SU-DHL-6 (cell line): ENCODE measurements around the gene WDR59.

Experiments used
- H2AFZ ChIP-seq: fragments of 200-600 bp; sonication (generic); 2 replicates; pipeline ENCODE4 v1.6.1; 2014; ENCODE audit warnings: low read depth, mild to moderate bottlenecking, moderate library complexity, mixed read lengths, antibody characterized with exemption, low read length; ENCODE audit not compliant: severe bottlenecking
- H3F3A ChIP-seq: fragments of 200-600 bp; shearing (Covaris generic); 2 replicates; pipeline ENCODE4 v1.6.0; 2016; ENCODE audit warnings: antibody characterized with exemption, mild to moderate bottlenecking; ENCODE audit not compliant: insufficient read depth
- H3K27ac ChIP-seq: fragments of 200-600 bp; sonication (generic); 2 replicates; pipeline ENCODE4 v1.5.1; 2016; ENCODE audit warnings: low read depth, mild to moderate bottlenecking, low read length, moderate library complexity, mixed read lengths
- H3K27me3 ChIP-seq: fragments of 200-600 bp; sonication (generic), shearing (Covaris generic); 2 replicates; pipeline ENCODE4 v1.6.0; 2014; ENCODE audit warnings: mild to moderate bottlenecking, low read length
- H3K36me3 ChIP-seq: fragments of 200-600 bp; sonication (generic); 2 replicates; pipeline ENCODE4 v1.6.1; 2014; ENCODE audit warnings: mild to moderate bottlenecking, low read length, mixed read lengths
- H3K4me2 ChIP-seq: fragments of 300-600, 200-600 bp; shearing (Covaris generic), sonication (generic); 2 replicates; pipeline ENCODE4 v1.6.0; 2014; ENCODE audit warnings: low read length, low read depth, mild to moderate bottlenecking; ENCODE audit not compliant: poor library complexity, severe bottlenecking
- H3K4me3 ChIP-seq: fragments of 200-600 bp; sonication (generic); 2 replicates; pipeline ENCODE4 v1.5.1; 2014; ENCODE audit warnings: antibody characterized with exemption, low read length, mild to moderate bottlenecking, mixed read lengths; ENCODE audit not compliant: insufficient read depth, poor library complexity, severe bottlenecking
- H3K79me2 ChIP-seq: fragments of 200-600 bp; sonication (generic); 2 replicates; pipeline ENCODE4 v1.6.1; 2014; ENCODE audit warnings: mild to moderate bottlenecking, low read length, moderate library complexity; ENCODE audit not compliant: insufficient read depth
- H3K9ac ChIP-seq: fragments of 200-600 bp; sonication (generic); 2 replicates; pipeline ENCODE4 v1.7.0; 2014; ENCODE audit warnings: mild to moderate bottlenecking, low read length
- H3K9me2 ChIP-seq: fragments of 200-600 bp; sonication (generic); replicated peaks from 2 replicates; pipeline ENCODE4 v1.6.1; 2014; ENCODE audit warnings: low read length; ENCODE audit not compliant: insufficient read depth
- H3K9me3 ChIP-seq: fragments of 200-600 bp; sonication (generic); 2 replicates; pipeline ENCODE4 v1.6.1; 2014; ENCODE audit warnings: low read length, mixed read lengths; ENCODE audit not compliant: insufficient read depth
- H4K20me1 ChIP-seq: fragments of 200-600 bp; sonication (generic); 2 replicates; pipeline ENCODE4 v1.6.1; 2014; ENCODE audit warnings: low read depth, mild to moderate bottlenecking, antibody characterized with exemption, low read length, moderate library complexity, mixed read lengths
- EZH2phosphoT487 ChIP-seq: fragments of 200-600 bp; sonication (generic), shearing (Covaris generic); conservative IDR thresholded peaks from 2 replicates; pipeline ENCODE4 v1.6.1; 2018; ENCODE audit warnings: mild to moderate bottlenecking, antibody characterized with exemption, low read length, moderate library complexity, mixed read lengths
- TF ChIP-seq, protein P1 (sequence below): fragments of 200-600 bp; sonication (generic); IDR thresholded peaks from one replicate; pipeline ENCODE4 v1.5.1; 2017; ENCODE audit warnings: antibody characterized with exemption, mild to moderate bottlenecking, low read length, moderate library complexity; ENCODE audit not compliant: insufficient read depth, poor library complexity, severe bottlenecking

WDR59 gene

DNA sequence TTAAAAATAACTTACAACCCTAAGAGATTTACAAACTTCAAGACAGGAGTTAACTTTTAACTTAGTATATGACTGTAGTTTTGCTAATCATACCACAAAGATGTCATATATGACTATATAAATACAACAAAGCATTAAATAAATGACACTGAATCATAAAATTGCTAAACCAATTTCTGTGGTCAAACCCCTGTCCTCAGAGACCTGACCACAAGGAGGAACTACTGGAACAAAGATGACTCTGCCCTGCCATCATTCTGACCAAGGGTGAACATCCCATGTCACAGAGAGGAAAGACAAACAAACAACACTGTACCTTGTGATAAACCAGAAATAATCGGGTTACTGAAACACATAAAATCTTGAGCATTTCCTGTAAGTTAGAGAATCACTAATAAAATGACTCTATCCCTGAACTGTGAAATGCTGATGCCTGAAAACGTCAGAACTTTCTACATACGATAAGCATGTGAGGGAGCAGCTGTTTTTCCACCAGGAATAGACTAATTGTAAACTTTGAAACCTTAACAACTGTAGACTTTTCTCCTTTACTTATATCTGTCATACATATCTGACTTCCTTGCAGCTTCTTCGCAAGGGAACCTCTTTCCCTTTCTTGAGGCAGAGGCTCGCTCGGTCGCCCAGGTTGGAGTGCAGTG lies 47.9 kb downstream of the WDR59 start:
- no peaks in the 10 kb centered on the region for H3K9me2 ChIP-seq
- H3K4me2 ChIP-seq = no peak overlapping the region
- TF ChIP-seq EZH2phosphoT487 = no peak
- TF ChIP-seq, protein P1, sequence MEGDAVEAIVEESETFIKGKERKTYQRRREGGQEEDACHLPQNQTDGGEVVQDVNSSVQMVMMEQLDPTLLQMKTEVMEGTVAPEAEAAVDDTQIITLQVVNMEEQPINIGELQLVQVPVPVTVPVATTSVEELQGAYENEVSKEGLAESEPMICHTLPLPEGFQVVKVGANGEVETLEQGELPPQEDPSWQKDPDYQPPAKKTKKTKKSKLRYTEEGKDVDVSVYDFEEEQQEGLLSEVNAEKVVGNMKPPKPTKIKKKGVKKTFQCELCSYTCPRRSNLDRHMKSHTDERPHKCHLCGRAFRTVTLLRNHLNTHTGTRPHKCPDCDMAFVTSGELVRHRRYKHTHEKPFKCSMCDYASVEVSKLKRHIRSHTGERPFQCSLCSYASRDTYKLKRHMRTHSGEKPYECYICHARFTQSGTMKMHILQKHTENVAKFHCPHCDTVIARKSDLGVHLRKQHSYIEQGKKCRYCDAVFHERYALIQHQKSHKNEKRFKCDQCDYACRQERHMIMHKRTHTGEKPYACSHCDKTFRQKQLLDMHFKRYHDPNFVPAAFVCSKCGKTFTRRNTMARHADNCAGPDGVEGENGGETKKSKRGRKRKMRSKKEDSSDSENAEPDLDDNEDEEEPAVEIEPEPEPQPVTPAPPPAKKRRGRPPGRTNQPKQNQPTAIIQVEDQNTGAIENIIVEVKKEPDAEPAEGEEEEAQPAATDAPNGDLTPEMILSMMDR = no peak
- no peaks in the 10 kb centered on the region for H3K79me2 ChIP-seq
- H3K36me3 ChIP-seq = no peaks in the 10 kb centered on the region
- no peaks in the 10 kb centered on the region for H3K9me3 ChIP-seq
- H4K20me1 ChIP-seq = no peaks in the 10 kb centered on the region
- H3K27me3 ChIP-seq = no peaks in the 10 kb centered on the region
- no peak overlapping the region for H3K9ac ChIP-seq
- no peaks in the 10 kb centered on the region for H3F3A ChIP-seq
- H3K27ac ChIP-seq = no peak overlapping the region
- no peak overlapping the region for H2AFZ ChIP-seq
- no peak overlapping the region for H3K4me3 ChIP-seq

DNA sequence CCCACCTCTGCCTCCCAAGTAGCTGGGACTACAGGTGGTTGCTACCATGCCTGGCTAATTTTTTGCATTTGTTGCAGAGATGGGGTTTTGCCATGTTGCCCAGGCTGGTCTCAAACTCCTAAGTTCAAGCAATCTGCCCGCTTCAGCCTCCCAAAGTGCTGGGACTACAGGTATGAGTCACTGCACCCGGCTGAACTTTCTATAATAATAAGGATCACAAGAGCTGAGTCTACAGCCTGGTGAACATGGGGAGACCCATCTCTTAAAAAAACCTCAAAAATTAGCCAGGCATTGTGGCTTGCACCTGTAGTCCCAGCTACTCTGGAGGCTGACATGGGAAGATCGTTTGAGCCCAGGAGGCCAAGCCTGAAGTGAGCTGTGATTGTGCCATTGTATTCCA lies 53.5 kb downstream of the WDR59 start:
- Histone ChIP-seq H3K9me2 (no peaks in the 10 kb centered on the region), H4K20me1 (no peaks in the 10 kb centered on the region), H3K9me3 (no peaks in the 10 kb centered on the region), H3K36me3 (no peaks in the 10 kb centered on the region; the same call in 1 of the 2 replicates), H3F3A (no peaks in the 10 kb centered on the region), H3K79me2 (no peaks in the 10 kb centered on the region), H3K27ac (no peak overlapping the region), H3K9ac (no peak overlapping the region), H3K27me3 (no peaks in the 10 kb centered on the region), H3K4me3 (no peak overlapping the region), H2AFZ (no peak overlapping the region), H3K4me2 (no peak overlapping the region)
- TF ChIP-seq, protein P1 = no peak
- TF ChIP-seq EZH2phosphoT487 = no peak

DNA sequence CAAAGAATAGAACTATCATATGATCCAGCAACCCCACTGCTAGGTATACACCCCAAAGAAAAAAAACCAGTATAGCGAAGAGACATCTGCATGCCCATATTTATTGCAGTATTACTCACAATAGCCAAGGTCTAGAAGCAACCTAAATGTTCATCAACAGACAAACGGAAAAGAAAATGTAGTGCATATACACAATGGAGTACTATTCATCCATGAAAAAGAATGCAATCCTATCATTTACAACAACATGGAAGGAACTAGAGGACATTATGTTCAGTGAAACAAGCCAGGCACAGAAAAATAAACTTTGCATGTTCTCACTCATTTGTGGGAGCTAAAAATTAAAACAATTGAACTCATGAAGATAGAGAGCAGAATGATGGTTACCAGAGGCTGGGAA lies 55.3 kb downstream of the WDR59 start:
- Histone ChIP-seq H3K9me2 (no peaks in the 10 kb centered on the region), H3K36me3 (no peaks in the 10 kb centered on the region; the same call in 1 of the 2 replicates), H4K20me1 (no peaks in the 10 kb centered on the region), H3F3A (no peaks in the 10 kb centered on the region), H3K27ac (no peak overlapping the region), H3K9me3 (no peaks in the 10 kb centered on the region), H3K4me2 (no peak overlapping the region), H2AFZ (no peak overlapping the region), H3K4me3 (no peak overlapping the region), H3K27me3 (no peaks in the 10 kb centered on the region), H3K79me2 (no peaks in the 10 kb centered on the region), H3K9ac (no peak overlapping the region)
- TF ChIP-seq EZH2phosphoT487 = no peak
- TF ChIP-seq, protein P1 = no peak
